Neuronal stem cell (in vitro differentiated cells): ENCODE measurements around the gene EFCAB5. TPM values are rescaled to one million over a fixed set of nuclear protein-coding genes. Genes with fewer than 3 reads are reported as not detected.
"Not testable (repeated sequence)": the region's sequence is repeated elsewhere in the genome, so short reads cannot be mapped to it uniquely, and the experiment has no call there.

Experiments
- DNase-seq: peaks from one replicate; pipeline ENCODE4 v3.0.0-alpha.2; 2013; ENCODE audit warnings: low spot score
- H2AFZ ChIP-seq: one replicate; pipeline ENCODE4 v1.6.1; 2013; ENCODE audit warnings: mild to moderate bottlenecking, low read length, inconsistent platforms
- H2AK5ac ChIP-seq: 2 replicates; pipeline ENCODE4 v1.6.1; 2013; ENCODE audit warnings: low read depth, mild to moderate bottlenecking, inconsistent platforms, low read length, moderate library complexity, mixed read lengths
- H2BK120ac ChIP-seq: 2 replicates; pipeline ENCODE4 v1.6.1; 2013; ENCODE audit warnings: low read depth, mild to moderate bottlenecking, inconsistent platforms, low read length, moderate library complexity, mixed read lengths
- H2BK12ac ChIP-seq: one replicate; pipeline ENCODE4 v1.6.1; 2013; ENCODE audit warnings: low read length, inconsistent platforms
- H2BK15ac ChIP-seq: 2 replicates; pipeline ENCODE4 v1.6.1; 2013; ENCODE audit warnings: mild to moderate bottlenecking, low read length, inconsistent platforms, mixed read lengths
- H2BK5ac ChIP-seq: one replicate; pipeline ENCODE4 v1.6.1; 2013; ENCODE audit warnings: inconsistent platforms, mild to moderate bottlenecking, low read length, moderate library complexity
- H3K14ac ChIP-seq: one replicate; pipeline ENCODE4 v1.6.1; 2013; ENCODE audit warnings: low read length, inconsistent platforms
- H3K18ac ChIP-seq: 2 replicates; pipeline ENCODE4 v1.6.1; 2013; ENCODE audit warnings: low read length, inconsistent platforms
- H3K23ac ChIP-seq: 2 replicates; pipeline ENCODE4 v1.6.1; 2013; ENCODE audit warnings: low read depth, mild to moderate bottlenecking, mixed read lengths, low read length, inconsistent platforms; ENCODE audit not compliant: poor library complexity
- H3K27ac ChIP-seq: replicated peaks from 3 replicates; pipeline ENCODE4 v1.5.1; 2013; ENCODE audit warnings: low read length, inconsistent platforms
- H3K27me3 ChIP-seq, 3 experiments: 2 replicates each; pipeline ENCODE4 v1.6.1; 2013; ENCODE audit warnings: low read length in 3 of 3, mild to moderate bottlenecking in 2 of 3, inconsistent platforms in 1 of 3, low read depth in 1 of 3, mixed read lengths in 1 of 3, moderate library complexity in 1 of 3; ENCODE audit not compliant: control insufficient read depth in 3 of 3, insufficient read depth in 3 of 3
- H3K36me3 ChIP-seq, 2 donors: replicated peaks in 1 of 2; 2 replicates each; pipeline ENCODE4 v1.6.1; 2013; ENCODE audit warnings: low read length in 2 of 2; ENCODE audit not compliant: control insufficient read depth in 2 of 2, insufficient read depth in 2 of 2
- H3K4ac ChIP-seq: 2 replicates; pipeline ENCODE4 v1.6.1; 2013; ENCODE audit warnings: inconsistent platforms, mild to moderate bottlenecking, low read length, moderate library complexity
- H3K4me1 ChIP-seq, 2 donors: 1 replicate in 1 of 2; 2 replicates in 1 of 2; pipeline ENCODE4 v1.6.1; 2013; ENCODE audit warnings: low read length in 2 of 2, low read depth in 1 of 2; ENCODE audit not compliant: control insufficient read depth in 2 of 2, insufficient read depth in 1 of 2
- H3K4me2 ChIP-seq: one replicate; pipeline ENCODE4 v1.6.1; 2013; ENCODE audit warnings: mild to moderate bottlenecking, low read length, inconsistent platforms; ENCODE audit not compliant: insufficient read depth, poor library complexity, severe bottlenecking
- H3K4me3 ChIP-seq, 2 donors: 2 replicates each; pipeline ENCODE4 v1.5.1; 2013; ENCODE audit warnings: low read length in 2 of 2, mild to moderate bottlenecking in 2 of 2, inconsistent platforms in 1 of 2, moderate library complexity in 1 of 2
- H3K79me1 ChIP-seq: one replicate; pipeline ENCODE4 v1.6.1; 2013; ENCODE audit warnings: low read depth, mild to moderate bottlenecking, inconsistent platforms, low read length, moderate library complexity
- H3K9ac ChIP-seq: one replicate; pipeline ENCODE4 v1.6.1; 2013; ENCODE audit warnings: mild to moderate bottlenecking, low read depth, low read length, inconsistent platforms; ENCODE audit not compliant: poor library complexity
- H3K9me3 ChIP-seq, 2 donors: replicated peaks in 1 of 2; 2 replicates each; pipeline versions ENCODE3 to v1.6.1; 2013; ENCODE audit warnings: low read length in 2 of 2, mild to moderate bottlenecking in 2 of 2, inconsistent platforms in 1 of 2, low read depth in 1 of 2, mixed read lengths in 1 of 2, moderate library complexity in 1 of 2; ENCODE audit not compliant: control insufficient read depth in 2 of 2, insufficient read depth in 1 of 2
- H4K8ac ChIP-seq: one replicate; pipeline ENCODE4 v1.6.1; 2013; ENCODE audit warnings: low read depth, mild to moderate bottlenecking, inconsistent platforms, low read length, moderate library complexity
- H4K91ac ChIP-seq: one replicate; pipeline ENCODE4 v1.6.1; 2013; ENCODE audit warnings: low read length, low read depth, mild to moderate bottlenecking, inconsistent platforms; ENCODE audit not compliant: poor library complexity
- WGBS, 2 donors: extraction: QIAGEN DNeasy Blood & Tissue Kit; methylation state at CpG; one replicate each; pipeline ENCODE4 v1.1.7; 2013; ENCODE audit warnings: missing lambda C conversion rate in 2 of 2, mixed read lengths in 1 of 2; ENCODE audit not compliant: insufficient read length in 2 of 2, insufficient replicate concordance in 1 of 2; ENCODE audit errors: extremely low coverage in 2 of 2; 5-methylcytosine and 5-hydroxymethylcytosine counted together
- polyA plus RNA-seq, 2 experiments: library from polyadenylated mRNA; stranded (reverse); fragments of 200-250 nt; gene quantifications; one replicate each; pipeline ENCODE4 v1.2.3, GENCODE V29; 2013

Gene EFCAB5
- polyA plus RNA-seq (2013, experiment 1 of 2): 0.28 TPM
- polyA plus RNA-seq (2013, experiment 2 of 2): 0.29 TPM

- Histone ChIP-seq H3K4me2 (no peak within 1 kb of the TSS), H3K14ac (no peak within 1 kb of the TSS), H3K18ac (no peak within 1 kb of the TSS), H2BK120ac (no peak within 1 kb of the TSS), H4K8ac (no peak within 1 kb of the TSS), H3K4me1 (no peaks in the 10 kb centered on the region), H2BK12ac (no peak within 1 kb of the TSS), H3K27ac (no peak within 1 kb of the TSS), H3K9me3 (no peaks in the 10 kb centered on the region), H2AFZ (no peak within 1 kb of the TSS), H2BK5ac (no peak within 1 kb of the TSS), H3K27me3 (peaks cover 0 to 9% (median 0%) of the 10 kb centered on the region in 3 experiments), H3K4ac (no peak within 1 kb of the TSS), H3K23ac (no peak within 1 kb of the TSS), H3K79me1 (no peaks in the 10 kb centered on the region), H3K36me3 (no peaks in the 10 kb centered on the region), H4K91ac (no peak within 1 kb of the TSS), H3K4me3 (no peak within 1 kb of the TSS), H3K9ac (no peak within 1 kb of the TSS), H2AK5ac (no peak within 1 kb of the TSS), H2BK15ac (no peak within 1 kb of the TSS)
- WGBS, 2 donors: no CpG with 5 or more reads among the region's 1 CpG
- no peak for DNase-seq
Measured at GRCh38 chr17:29941334-29941733, at the start of gene EFCAB5. TSS of gene EFCAB5 (plus strand) at chr17:29941634. CDS start at chr17:29941797, 163 bp downstream.

DNA sequence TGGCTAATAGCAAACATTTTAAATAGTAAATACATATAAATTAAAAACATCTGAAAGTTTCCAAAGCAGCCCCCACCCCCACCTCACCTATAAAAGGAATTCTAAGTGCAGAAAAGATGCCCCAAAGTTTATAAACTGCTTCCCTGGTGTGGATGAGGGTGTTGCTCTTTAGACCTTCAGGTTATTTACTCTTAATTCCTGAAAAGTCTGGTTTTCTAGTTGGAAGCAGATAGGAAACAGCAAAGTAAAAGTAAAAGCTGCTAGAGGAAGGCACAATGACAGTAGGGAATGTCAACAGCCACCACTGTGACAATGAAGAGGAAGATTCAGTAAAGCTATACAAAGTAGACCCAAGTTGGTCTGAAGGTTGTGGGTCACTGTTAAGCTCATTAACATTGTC, 49.2 kb upstream of the EFCAB5 start:
- Histone ChIP-seq H3K4me2 (no peak overlapping the region), H3K4me1 (no peaks in the 10 kb centered on the region), H3K9me3 (no peaks in the 10 kb centered on the region), H2BK120ac (no peak overlapping the region), H4K91ac (no peak overlapping the region), H3K4me3 (no peak overlapping the region), H2BK12ac (no peak overlapping the region), H3K14ac (no peak overlapping the region), H2AFZ (no peak overlapping the region), H2BK15ac (no peak overlapping the region), H3K4ac (no peak overlapping the region), H3K27ac (no peak overlapping the region), H3K18ac (no peak overlapping the region), H3K9ac (no peak overlapping the region), H3K27me3 (no peaks in the 10 kb centered on the region), H2AK5ac (no peak overlapping the region), H3K36me3 (no peaks in the 10 kb centered on the region), H2BK5ac (no peak overlapping the region), H3K23ac (no peak overlapping the region), H3K79me1 (no peaks in the 10 kb centered on the region), H4K8ac (no peak overlapping the region)
- DNase-seq: no peak

- not testable (repeated sequence) for H3K4me2 ChIP-seq, H3K14ac ChIP-seq, H3K9ac ChIP-seq, DNase-seq, H3K27ac ChIP-seq, H4K91ac ChIP-seq, H4K8ac ChIP-seq, H2AFZ ChIP-seq, H3K18ac ChIP-seq, H3K9me3 ChIP-seq, H2AK5ac ChIP-seq, H2BK12ac ChIP-seq, H3K4ac ChIP-seq, H3K23ac ChIP-seq, H3K27me3 ChIP-seq, H3K4me3 ChIP-seq, H3K79me1 ChIP-seq, H2BK15ac ChIP-seq, H2BK120ac ChIP-seq, H2BK5ac ChIP-seq, H3K36me3 ChIP-seq, H3K4me1 ChIP-seq
- no CpG with 5 or more reads among the region's 4 CpGs for WGBS, 2 donors
Measured at GRCh38 chr17:29897136-29897535, 44.3 kb upstream of the EFCAB5 start.

DNA sequence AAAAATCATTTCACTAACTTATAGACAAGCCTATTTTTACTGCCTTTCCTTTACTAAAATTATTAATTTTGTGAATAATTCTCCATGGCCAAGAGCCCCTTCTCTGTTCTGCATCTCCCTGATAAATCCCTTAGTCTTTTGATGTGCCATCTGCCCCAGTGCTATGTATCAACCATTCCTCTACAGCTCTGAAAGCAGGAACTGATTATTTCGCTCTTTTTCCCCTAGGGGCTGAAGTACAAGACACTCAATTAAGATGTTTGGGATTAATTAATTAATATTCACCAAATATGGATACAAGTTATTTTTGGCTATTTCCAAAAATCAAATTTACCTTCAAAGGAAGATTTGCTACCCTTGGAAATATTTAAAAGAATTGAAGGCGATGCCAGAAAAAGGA, 38.0 kb upstream of the EFCAB5 start:
- H2BK120ac ChIP-seq: no peak overlapping the region
- H3K18ac ChIP-seq: no peak overlapping the region
- no peak overlapping the region for H3K4me2 ChIP-seq
- no peak overlapping the region for H2AFZ ChIP-seq
- no peak overlapping the region for H3K4ac ChIP-seq
- no peaks in the 10 kb centered on the region for H3K4me1 ChIP-seq
- H3K27me3 ChIP-seq: no peaks in the 10 kb centered on the region
- no peak overlapping the region for H3K4me3 ChIP-seq
- H4K91ac ChIP-seq: no peak overlapping the region
- H3K36me3 ChIP-seq: no peaks in the 10 kb centered on the region
- no peak for DNase-seq
- no peak overlapping the region for H3K27ac ChIP-seq
- H4K8ac ChIP-seq: no peak overlapping the region
- H3K79me1 ChIP-seq: peaks cover 5% of the 10 kb centered on the region
- WGBS, 2 donors: no CpG with 5 or more reads among the region's 2 CpGs
- H2BK5ac ChIP-seq: no peak overlapping the region
- peaks cover 8 to 9% of the 10 kb centered on the region in 2 donors for H3K9me3 ChIP-seq
- no peak overlapping the region for H3K14ac ChIP-seq
- no peak overlapping the region for H3K23ac ChIP-seq
- H2BK12ac ChIP-seq: no peak overlapping the region
- no peak overlapping the region for H2AK5ac ChIP-seq
- no peak overlapping the region for H3K9ac ChIP-seq
- H2BK15ac ChIP-seq: no peak overlapping the region
